IPS DF 6.9 (cell line): Measurements from ENCODE around the gene ADAMTSL3.

Experiments used
- DNase-seq: peaks from one replicate; pipeline ENCODE4 v3.0.0-alpha.2; 2013; ENCODE audit warnings: low read depth, low spot score
- H3K27ac ChIP-seq: one replicate; pipeline ENCODE4 v1.5.1; 2013; ENCODE audit warnings: low read length, control low read depth
- H3K27me3 ChIP-seq: 2 replicates; pipeline ENCODE4 v1.6.1; 2013; ENCODE audit warnings: mild to moderate bottlenecking, low read length; ENCODE audit not compliant: control insufficient read depth, insufficient read depth
- H3K36me3 ChIP-seq: 2 replicates; pipeline ENCODE4 v1.6.1; 2013; ENCODE audit warnings: low read length; ENCODE audit not compliant: control insufficient read depth, insufficient read depth
- H3K4me1 ChIP-seq: 2 replicates; pipeline ENCODE4 v1.6.1; 2013; ENCODE audit warnings: low read length; ENCODE audit not compliant: control insufficient read depth, insufficient read depth
- H3K4me3 ChIP-seq: 2 replicates; pipeline ENCODE4 v1.5.1; 2013; ENCODE audit warnings: mild to moderate bottlenecking, low read length
- H3K9me3 ChIP-seq: 2 replicates; pipeline ENCODE4 v1.6.1; 2013; ENCODE audit warnings: low read length, inconsistent platforms; ENCODE audit not compliant: control insufficient read depth, insufficient read depth
- WGBS: extraction: QIAGEN DNeasy Blood & Tissue Kit; methylation state at CpG from one replicate; pipeline ENCODE4 v1.1.7; 2013; ENCODE audit warnings: mixed read lengths, missing lambda C conversion rate; ENCODE audit not compliant: insufficient read length, insufficient coverage; 5-methylcytosine and 5-hydroxymethylcytosine counted together

Gene ADAMTSL3

DNA sequence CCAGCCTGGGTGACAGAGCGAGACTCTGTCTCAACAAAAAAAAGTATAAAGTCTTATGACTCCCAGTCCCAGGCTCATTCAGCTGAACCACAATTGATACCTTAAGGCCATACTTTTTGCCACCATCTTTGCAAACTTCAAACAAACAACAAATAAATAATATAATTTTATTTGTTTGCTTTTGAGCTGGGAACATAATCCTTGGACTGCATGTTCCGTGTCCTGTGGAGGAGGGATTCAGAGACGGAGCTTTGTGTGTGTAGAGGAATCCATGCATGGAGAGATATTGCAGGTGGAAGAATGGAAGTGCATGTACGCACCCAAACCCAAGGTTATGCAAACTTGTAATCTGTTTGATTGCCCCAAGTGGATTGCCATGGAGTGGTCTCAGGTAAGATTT, 238.6 kb downstream of the ADAMTSL3 start:
- Histone ChIP-seq H3K4me3 (no peak overlapping the region), H3K36me3 (no peaks in the 10 kb centered on the region), H3K4me1 (no peaks in the 10 kb centered on the region), H3K9me3 (no peaks in the 10 kb centered on the region), H3K27me3 (no peaks in the 10 kb centered on the region), H3K27ac (no peak overlapping the region)
- DNase-seq = no peak
- WGBS = no CpG with 5 or more reads among the region's 4 CpGs

- no peak overlapping the region for H3K27ac ChIP-seq
- no peak overlapping the region for H3K4me3 ChIP-seq
- DNase-seq = no peak
- H3K9me3 ChIP-seq = no peaks in the 10 kb centered on the region
- H3K4me1 ChIP-seq = no peaks in the 10 kb centered on the region
- no peaks in the 10 kb centered on the region for H3K36me3 ChIP-seq
- H3K27me3 ChIP-seq = no peaks in the 10 kb centered on the region
- WGBS = no CpG with 5 or more reads among the region's 3 CpGs
These were observed 239.4 kb downstream of the ADAMTSL3 start for GRCh38 chr15:83893308-83893707.

GRCh38 chr15:83897037-83897436, 243.1 kb downstream of the ADAMTSL3 start:
- no peaks in the 10 kb centered on the region for H3K27me3 ChIP-seq
- no peak overlapping the region for H3K4me3 ChIP-seq
- no CpG with 5 or more reads among the region's 2 CpGs for WGBS
- H3K27ac ChIP-seq = no peak overlapping the region
- H3K4me1 ChIP-seq = no peaks in the 10 kb centered on the region
- H3K9me3 ChIP-seq = no peaks in the 10 kb centered on the region
- no peak for DNase-seq
- no peaks in the 10 kb centered on the region for H3K36me3 ChIP-seq

DNA sequence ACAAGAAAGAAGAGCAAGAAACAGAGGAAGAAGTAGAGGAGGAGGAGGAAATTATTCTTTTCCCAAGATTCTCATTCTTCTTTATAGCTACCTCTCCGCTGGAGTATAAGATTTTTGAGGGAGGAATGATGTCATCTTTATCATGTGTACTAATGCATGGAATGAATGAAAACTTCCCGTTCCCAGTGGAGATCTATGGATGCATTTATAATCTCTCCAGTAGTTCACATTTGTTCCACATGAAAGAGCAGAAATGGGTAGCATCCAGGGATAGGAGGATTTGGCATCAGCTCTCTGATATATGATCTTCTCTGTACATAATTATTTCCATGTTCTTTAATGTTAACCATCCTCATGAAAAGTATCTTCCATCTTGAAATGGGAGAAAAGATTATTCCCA, 244.4 kb downstream of the ADAMTSL3 start:
- no peak overlapping the region for H3K27ac ChIP-seq

GRCh38 chr15:83899670-83900069, 245.7 kb downstream of the ADAMTSL3 start:
- no peak for DNase-seq
- Histone ChIP-seq H3K4me1 (no peaks in the 10 kb centered on the region), H3K4me3 (no peak overlapping the region), H3K27me3 (no peaks in the 10 kb centered on the region), H3K9me3 (no peaks in the 10 kb centered on the region), H3K36me3 (no peaks in the 10 kb centered on the region), H3K27ac (no peak overlapping the region)
- no CpG with 5 or more reads among the region's 2 CpGs for WGBS

More for the DNA sequence above, 244.4 kb downstream of the ADAMTSL3 start:
- Histone ChIP-seq H3K36me3 (no peaks in the 10 kb centered on the region), H3K4me1 (no peaks in the 10 kb centered on the region), H3K27me3 (no peaks in the 10 kb centered on the region), H3K9me3 (no peaks in the 10 kb centered on the region), H3K4me3 (no peak overlapping the region)
- DNase-seq = no peak
- WGBS = no CpG with 5 or more reads among the region's 2 CpGs

DNA sequence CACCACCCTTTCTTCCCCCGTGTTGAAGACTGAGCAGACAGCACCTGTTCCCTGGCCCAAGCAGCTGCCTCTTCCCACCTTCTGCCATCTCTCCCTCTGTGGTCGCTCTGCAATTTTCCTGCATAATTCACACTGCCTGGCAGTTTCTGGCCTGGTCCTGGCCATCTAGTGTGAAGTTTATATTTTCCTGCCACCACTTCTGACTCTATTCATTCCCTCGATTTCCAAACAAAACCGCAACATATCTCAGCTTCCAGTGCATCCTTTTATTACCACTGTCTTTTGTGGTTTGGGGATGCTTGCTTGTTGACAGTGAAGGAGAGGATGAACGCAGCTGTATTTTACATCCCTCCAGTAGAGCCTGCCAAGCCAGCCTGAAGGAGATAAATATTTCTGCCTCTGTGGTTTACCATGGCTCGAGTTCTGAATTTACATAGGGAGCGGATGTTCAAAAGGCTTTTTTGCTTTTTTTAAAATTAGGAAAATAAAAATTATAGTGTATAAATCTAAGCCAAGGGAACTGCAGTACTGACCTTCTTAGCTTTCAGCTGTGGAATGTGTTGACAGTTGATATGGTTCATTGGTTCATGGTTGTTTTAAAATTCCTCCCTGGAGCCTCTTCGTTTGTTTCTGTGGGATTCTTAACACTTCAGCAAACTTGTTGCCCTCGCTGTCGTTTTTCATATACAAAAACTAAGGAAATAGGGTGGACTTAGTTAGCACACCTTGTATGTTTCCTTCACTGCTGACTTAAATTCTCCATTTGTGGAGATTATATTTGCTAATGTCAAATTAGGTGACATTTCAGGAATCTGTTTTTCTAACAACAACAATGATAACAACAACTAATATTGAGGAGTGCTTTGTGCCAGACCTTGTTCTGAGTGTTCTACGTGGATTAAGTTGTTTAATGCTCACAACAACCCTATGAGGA, 250.5 kb downstream of the ADAMTSL3 start:
- no peak overlapping the region for H3K4me3 ChIP-seq
- no peaks in the 10 kb centered on the region for H3K4me1 ChIP-seq
- no peaks in the 10 kb centered on the region for H3K36me3 ChIP-seq
- no peaks in the 10 kb centered on the region for H3K9me3 ChIP-seq
- WGBS = 100% methylated on average over 2 of the region's 11 CpGs
- no peak for DNase-seq
- no peaks in the 10 kb centered on the region for H3K27me3 ChIP-seq
- H3K27ac ChIP-seq = no peak overlapping the region

DNA sequence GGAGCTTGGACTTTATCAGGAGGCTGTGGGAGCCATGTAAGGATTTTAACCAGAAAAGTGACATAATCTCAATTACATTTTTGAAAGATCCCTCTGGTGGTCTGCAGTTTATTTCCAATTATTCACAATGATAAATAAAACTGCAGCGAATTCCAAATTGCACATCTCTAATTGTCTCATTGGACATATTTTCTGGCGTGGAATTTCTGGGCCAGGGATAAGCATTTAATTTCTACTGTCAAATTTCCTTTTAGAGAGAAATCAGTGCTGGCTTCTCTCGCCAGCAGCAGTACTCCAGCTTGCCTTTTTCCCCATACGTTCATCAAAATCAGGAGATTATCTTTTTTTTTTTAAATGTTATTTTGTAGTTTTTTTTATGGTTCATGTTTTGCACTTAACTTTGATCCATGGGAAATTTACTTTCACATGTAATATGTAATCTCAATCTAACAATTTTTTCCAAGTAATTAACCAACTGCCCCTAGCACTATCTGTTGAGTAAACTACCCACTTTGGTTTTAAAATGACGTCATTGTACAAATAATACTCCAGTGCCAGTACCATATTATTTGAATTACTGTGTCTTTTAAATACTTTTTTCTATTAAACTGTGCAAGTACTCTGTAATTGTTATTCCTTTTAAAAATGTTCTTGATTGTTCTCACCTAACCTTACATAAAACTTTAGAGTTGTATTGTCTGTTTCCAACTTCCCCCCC, 251.8 kb downstream of the ADAMTSL3 start:
- no CpG with 5 or more reads among the region's 5 CpGs for WGBS
- no peak overlapping the region for H3K27ac ChIP-seq

DNA sequence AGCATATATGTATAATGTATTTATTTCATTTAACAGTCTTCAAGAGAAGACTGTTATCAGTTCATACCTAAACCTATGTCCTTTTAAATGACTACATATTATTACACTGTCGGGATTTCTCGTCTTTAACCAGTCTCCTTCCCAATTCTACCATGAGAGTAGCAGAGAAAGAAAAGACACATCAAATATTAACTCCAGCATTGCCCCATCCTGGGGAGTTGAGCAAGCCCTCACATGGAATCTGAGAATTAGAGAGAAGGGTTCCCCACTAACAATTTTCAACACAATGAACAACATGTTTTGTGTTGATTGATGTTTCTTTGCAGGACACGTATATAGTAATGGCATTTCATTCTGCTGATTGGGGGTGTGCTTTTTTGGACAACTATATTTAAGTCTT, 257.4 kb downstream of the ADAMTSL3 start:
- no CpG with 5 or more reads among the region's 3 CpGs for WGBS
- Histone ChIP-seq H3K4me3 (no peak overlapping the region), H3K27me3 (no peaks in the 10 kb centered on the region), H3K36me3 (no peaks in the 10 kb centered on the region), H3K27ac (no peak overlapping the region), H3K4me1 (no peaks in the 10 kb centered on the region), H3K9me3 (no peaks in the 10 kb centered on the region)
- no peak for DNase-seq

More for the DNA sequence above, 251.8 kb downstream of the ADAMTSL3 start:
- Histone ChIP-seq H3K4me1 (no peaks in the 10 kb centered on the region), H3K4me3 (no peak overlapping the region), H3K36me3 (no peaks in the 10 kb centered on the region), H3K27me3 (no peaks in the 10 kb centered on the region), H3K9me3 (no peaks in the 10 kb centered on the region)
- no peak for DNase-seq

DNA sequence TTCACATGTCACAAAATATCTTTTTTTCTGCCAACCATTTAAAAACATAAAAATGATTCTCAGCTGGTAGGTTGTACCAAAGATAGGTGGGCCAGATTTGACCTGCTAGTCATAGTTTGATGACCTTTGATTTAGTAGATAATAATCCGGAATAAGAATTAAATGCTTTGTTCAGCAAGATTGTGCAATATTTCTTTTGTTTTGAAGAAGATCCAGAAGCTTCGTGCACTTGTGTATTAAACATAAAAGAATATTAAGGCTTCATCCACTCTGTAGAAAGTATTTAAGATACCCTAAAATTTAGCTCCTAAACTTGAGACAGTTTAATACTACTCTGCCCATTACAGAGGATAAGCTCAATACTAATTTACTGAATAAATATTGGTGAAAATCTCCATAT, 258.4 kb downstream of the ADAMTSL3 start:
- Histone ChIP-seq H3K4me3 (no peak overlapping the region), H3K9me3 (no peaks in the 10 kb centered on the region), H3K27me3 (no peaks in the 10 kb centered on the region), H3K36me3 (no peaks in the 10 kb centered on the region), H3K27ac (no peak overlapping the region), H3K4me1 (no peaks in the 10 kb centered on the region)
- DNase-seq = no peak
- WGBS = no CpG with 5 or more reads among the region's 2 CpGs

DNA sequence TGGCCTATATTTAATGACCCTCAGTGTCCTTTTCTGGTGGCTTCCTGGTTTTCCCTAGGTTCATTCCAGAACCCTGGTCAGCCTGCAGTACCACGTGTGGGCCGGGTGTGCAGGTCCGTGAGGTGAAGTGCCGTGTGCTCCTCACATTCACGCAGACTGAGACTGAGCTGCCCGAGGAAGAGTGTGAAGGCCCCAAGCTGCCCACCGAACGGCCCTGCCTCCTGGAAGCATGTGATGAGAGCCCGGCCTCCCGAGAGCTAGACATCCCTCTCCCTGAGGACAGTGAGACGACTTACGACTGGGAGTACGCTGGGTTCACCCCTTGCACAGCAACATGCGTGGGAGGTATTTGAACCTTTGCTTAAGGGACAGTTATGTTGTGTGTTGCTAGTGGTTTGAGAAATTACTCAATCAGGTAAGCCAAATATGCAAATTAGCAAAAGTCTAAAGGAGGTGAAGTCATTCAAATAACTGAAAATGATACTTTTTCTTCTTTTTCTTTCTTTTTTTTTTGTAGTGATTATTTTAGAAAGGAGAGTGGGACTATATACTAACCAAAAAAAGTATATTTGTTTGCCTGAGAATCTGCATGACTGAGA, 259.2 kb downstream of the ADAMTSL3 start:
- no peak for DNase-seq
- Histone ChIP-seq H3K4me3 (no peak overlapping the region), H3K27ac (no peak overlapping the region), H3K36me3 (no peaks in the 10 kb centered on the region), H3K27me3 (no peaks in the 10 kb centered on the region), H3K4me1 (no peaks in the 10 kb centered on the region), H3K9me3 (no peaks in the 10 kb centered on the region)
- no CpG with 5 or more reads among the region's 14 CpGs for WGBS
